ENCODE measurements around the gene PRKAG3.

The PRKAG3 gene

DNA sequence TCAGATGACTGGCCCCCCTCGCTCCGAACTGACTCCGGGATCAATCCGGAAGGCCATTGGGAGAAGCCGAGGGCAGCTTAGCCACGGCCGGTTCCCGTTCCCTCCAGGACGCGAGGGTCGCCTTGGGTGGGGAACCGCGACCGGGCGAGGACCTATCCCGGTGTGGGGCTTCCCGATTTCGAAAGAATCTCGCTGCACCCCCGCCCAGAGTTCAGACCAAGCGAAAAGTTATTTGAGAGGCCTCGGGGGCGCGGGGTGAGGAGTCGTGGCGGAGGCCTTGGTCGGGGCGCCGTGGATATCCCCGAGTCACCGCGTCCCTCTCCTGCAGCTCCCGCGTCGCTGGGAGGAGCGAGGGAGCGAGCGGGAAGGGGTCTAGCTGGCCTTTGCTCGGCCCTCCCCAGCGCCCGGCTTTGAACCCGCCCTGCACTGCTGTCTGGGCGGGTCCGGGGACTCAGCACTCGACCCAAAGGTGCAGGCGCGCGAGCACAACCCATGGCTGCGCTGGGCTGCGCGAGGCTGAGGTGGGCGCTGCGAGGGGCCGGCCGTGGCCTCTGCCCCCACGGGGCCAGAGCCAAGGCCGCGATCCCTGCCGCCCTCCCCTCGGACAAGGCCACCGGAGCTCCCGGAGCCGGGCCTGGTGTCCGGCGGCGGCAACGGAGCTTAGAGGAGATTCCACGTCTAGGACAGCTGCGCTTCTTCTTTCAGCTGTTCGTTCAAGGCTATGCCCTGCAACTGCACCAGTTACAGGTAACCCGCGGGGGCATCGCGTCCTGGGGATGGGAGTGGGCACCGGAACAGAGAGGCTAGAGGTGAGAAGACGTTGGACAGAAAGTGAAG, 49.7 kb downstream of the PRKAG3 start, which contains the start of gene CYP27A1:
Gene CYP27A1 (plus strand): TSS at position 457 of the 837 bp plus-strand sequence. CDS start 36 bp downstream, at position 493.
- no peak for TF ChIP-seq TAF1 (IDR thresholded peaks at IDR 0.05; ENCODE audit: borderline replicate concordance, insufficient read depth, low read length)
- TF ChIP-seq, protein P1, sequence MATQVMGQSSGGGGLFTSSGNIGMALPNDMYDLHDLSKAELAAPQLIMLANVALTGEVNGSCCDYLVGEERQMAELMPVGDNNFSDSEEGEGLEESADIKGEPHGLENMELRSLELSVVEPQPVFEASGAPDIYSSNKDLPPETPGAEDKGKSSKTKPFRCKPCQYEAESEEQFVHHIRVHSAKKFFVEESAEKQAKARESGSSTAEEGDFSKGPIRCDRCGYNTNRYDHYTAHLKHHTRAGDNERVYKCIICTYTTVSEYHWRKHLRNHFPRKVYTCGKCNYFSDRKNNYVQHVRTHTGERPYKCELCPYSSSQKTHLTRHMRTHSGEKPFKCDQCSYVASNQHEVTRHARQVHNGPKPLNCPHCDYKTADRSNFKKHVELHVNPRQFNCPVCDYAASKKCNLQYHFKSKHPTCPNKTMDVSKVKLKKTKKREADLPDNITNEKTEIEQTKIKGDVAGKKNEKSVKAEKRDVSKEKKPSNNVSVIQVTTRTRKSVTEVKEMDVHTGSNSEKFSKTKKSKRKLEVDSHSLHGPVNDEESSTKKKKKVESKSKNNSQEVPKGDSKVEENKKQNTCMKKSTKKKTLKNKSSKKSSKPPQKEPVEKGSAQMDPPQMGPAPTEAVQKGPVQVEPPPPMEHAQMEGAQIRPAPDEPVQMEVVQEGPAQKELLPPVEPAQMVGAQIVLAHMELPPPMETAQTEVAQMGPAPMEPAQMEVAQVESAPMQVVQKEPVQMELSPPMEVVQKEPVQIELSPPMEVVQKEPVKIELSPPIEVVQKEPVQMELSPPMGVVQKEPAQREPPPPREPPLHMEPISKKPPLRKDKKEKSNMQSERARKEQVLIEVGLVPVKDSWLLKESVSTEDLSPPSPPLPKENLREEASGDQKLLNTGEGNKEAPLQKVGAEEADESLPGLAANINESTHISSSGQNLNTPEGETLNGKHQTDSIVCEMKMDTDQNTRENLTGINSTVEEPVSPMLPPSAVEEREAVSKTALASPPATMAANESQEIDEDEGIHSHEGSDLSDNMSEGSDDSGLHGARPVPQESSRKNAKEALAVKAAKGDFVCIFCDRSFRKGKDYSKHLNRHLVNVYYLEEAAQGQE (IDR thresholded peaks at IDR 0.05; ENCODE audit: insufficient read depth in 1 of 2, low read depth in 2 of 2, low read length in 2 of 2), result no peak
- no peak for TF ChIP-seq POLR2AphosphoS5 (IDR thresholded peaks at IDR 0.05; ENCODE audit: low read depth, low read length)
- TF ChIP-seq FOXP2 (optimal IDR thresholded peaks at IDR 0.05; ENCODE audit: borderline replicate concordance, extremely low read depth, extremely low read length, insufficient read depth), result no peak
- TF ChIP-seq SIN3A (IDR thresholded peaks at IDR 0.05; ENCODE audit: borderline replicate concordance, insufficient read depth, low read length), result no peak

DNA sequence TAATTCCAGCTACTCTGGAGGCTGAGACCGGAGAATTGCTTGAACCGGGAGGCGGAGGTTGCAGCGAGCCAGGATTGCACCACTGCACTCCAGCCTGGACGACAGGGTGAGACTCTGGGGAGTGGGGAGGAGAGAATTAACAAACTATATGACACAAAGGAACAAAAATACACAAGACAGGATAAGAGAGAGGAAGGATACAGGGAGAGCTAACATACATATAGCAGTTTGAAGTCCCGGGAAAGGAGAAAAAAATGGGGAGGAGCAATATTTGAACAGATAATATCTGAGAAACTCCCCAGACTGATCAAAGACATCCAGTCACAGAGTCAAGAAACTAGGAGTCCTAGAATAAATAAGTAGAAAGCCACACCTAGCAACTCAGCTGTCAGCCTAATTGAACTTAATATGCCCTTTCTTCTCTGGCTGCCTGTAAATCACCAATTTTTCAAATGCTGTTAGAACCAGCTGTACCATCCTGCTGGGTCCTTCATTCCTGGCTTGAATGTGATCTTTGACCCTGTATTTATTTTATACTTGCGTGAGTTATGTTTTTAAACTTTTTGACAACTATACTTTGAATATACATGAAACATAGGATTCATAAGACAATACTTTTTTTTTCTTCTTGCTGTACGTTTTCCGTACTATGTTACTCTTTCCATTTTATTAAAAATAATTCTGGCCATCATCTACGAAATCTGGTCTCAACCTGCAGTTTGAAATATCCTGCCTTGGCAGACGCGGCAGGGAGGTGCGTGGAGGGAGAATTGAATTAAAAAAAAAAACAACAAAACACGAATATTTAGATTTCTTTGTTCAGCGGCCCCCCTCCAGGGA, 50.5 kb downstream of the PRKAG3 start:
- TF ChIP-seq SIN3A (IDR thresholded peaks at IDR 0.05; ENCODE audit: borderline replicate concordance, insufficient read depth, low read length) (no peak), TAF1 (IDR thresholded peaks at IDR 0.05; ENCODE audit: borderline replicate concordance, insufficient read depth, low read length) (no peak), FOXP2 (optimal IDR thresholded peaks at IDR 0.05; ENCODE audit: borderline replicate concordance, extremely low read depth, extremely low read length, insufficient read depth) (no peak), POLR2AphosphoS5 (IDR thresholded peaks at IDR 0.05; ENCODE audit: low read depth, low read length) (no peak)
- TF ChIP-seq, protein P1 (IDR thresholded peaks at IDR 0.05; ENCODE audit: insufficient read depth in 1 of 2, low read depth in 2 of 2, low read length in 2 of 2), result no peak

DNA sequence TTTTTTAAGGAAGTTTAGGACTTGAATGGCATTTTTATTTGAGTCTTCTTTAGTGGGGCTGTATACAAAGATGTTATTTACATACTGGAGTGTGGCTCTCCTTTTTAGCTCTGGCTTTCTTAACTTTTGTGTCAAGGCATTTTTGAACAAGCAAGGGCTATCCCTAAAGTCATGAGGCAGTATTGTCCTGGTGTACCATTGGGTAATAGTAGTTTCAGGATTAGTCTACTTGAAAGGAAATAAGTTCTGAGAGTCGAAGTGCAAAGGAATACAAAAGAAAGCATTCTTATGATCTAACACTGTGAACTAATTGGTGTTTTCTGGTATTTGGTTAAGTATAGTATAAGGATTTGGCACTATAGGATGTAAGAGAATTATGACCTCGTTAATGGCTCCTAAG, 51.6 kb downstream of the PRKAG3 start:
- TF ChIP-seq, protein P1 (IDR thresholded peaks at IDR 0.05; ENCODE audit: insufficient read depth in 1 of 2, low read depth in 2 of 2, low read length in 2 of 2), result no peak
- TF ChIP-seq FOXP2 (optimal IDR thresholded peaks at IDR 0.05; ENCODE audit: borderline replicate concordance, extremely low read depth, extremely low read length, insufficient read depth), result no peak
- TF ChIP-seq POLR2AphosphoS5 (IDR thresholded peaks at IDR 0.05; ENCODE audit: low read depth, low read length), result no peak
- TF ChIP-seq SIN3A (IDR thresholded peaks at IDR 0.05; ENCODE audit: borderline replicate concordance, insufficient read depth, low read length), result no peak
- no peak for TF ChIP-seq TAF1 (IDR thresholded peaks at IDR 0.05; ENCODE audit: borderline replicate concordance, insufficient read depth, low read length)

DNA sequence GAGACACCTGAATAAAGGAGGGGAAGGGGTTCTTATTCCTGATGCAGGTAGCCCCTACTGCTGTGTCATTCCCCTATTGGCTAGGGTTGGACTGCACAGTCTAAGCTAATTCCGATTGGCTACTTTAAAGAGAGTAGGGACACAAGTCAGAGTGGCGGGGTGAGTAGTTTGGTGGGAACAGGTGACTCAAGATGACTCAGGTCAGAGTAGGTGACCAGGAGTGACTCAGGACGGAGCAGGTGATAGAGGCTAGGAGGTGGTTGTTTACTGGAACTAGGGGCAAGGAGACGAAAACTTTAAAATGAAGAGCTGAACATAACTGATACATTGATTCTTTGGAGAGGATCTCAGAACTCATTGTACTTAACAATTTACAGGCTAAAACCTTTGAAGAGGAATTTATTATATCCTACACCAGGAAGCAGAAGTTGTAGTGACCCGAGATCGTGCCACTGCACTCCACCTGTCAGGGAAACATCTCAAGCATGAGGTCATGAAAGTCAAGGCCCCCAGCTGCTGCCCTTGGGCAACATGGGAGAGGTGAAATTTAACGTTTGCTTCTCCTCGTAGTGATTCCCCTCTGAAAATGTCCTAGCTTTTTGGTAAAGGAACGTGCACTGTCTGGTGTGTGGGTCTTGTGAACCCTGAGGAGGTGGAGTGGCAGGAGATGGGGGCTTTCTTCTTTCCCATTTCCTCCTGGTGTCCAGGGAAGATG, 54.2 kb downstream of the PRKAG3 start:
- TF ChIP-seq, protein P1 (IDR thresholded peaks at IDR 0.05; ENCODE audit: insufficient read depth in 1 of 2, low read depth in 2 of 2, low read length in 2 of 2), result no peak
- TF ChIP-seq FOXP2 (optimal IDR thresholded peaks at IDR 0.05; ENCODE audit: borderline replicate concordance, extremely low read depth, extremely low read length, insufficient read depth), result no peak
- no peak for TF ChIP-seq TAF1 (IDR thresholded peaks at IDR 0.05; ENCODE audit: borderline replicate concordance, insufficient read depth, low read length)
- no peak for TF ChIP-seq SIN3A (IDR thresholded peaks at IDR 0.05; ENCODE audit: borderline replicate concordance, insufficient read depth, low read length)
- TF ChIP-seq POLR2AphosphoS5 (IDR thresholded peaks at IDR 0.05; ENCODE audit: low read depth, low read length), result no peak
